Gastroesophageal sphincter (tissue), 3 donors: ENCODE data around the gene GALNT2.

Experiments
- POLR2A ChIP-seq, 2 donors: fragments of 450-650 bp; IDR thresholded peaks; one replicate each; pipeline ENCODE4 v1.6.1; 2017; ENCODE audit warnings: antibody characterized with exemption in 2 of 2, mild to moderate bottlenecking in 2 of 2, moderate library complexity in 1 of 2
- POLR2AphosphoS5 ChIP-seq: sonication (generic); formaldehyde crosslinking; IDR thresholded peaks from one replicate; pipeline ENCODE4 v1.6.1; 2017; ENCODE audit warnings: antibody characterized with exemption
- TF ChIP-seq, protein P1 (sequence below), 4 experiments: fragments of 200-600 bp in 2 of 4; fragments of 450-650 bp in 2 of 4; sonication (generic) in 1 of 4; IDR thresholded peaks; one replicate each; pipeline ENCODE4 v1.5.1; 2017 to 2019; ENCODE audit warnings: antibody characterized with exemption in 4 of 4, mild to moderate bottlenecking in 2 of 4, moderate library complexity in 2 of 4

GRCh38 chr1:230081751-230082150 lies 14.7 kb downstream of the GALNT2 start:
- TF ChIP-seq POLR2A (IDR thresholded peaks at IDR 0.05) (no peak), POLR2AphosphoS5 (no peak)
- TF ChIP-seq, protein P1, sequence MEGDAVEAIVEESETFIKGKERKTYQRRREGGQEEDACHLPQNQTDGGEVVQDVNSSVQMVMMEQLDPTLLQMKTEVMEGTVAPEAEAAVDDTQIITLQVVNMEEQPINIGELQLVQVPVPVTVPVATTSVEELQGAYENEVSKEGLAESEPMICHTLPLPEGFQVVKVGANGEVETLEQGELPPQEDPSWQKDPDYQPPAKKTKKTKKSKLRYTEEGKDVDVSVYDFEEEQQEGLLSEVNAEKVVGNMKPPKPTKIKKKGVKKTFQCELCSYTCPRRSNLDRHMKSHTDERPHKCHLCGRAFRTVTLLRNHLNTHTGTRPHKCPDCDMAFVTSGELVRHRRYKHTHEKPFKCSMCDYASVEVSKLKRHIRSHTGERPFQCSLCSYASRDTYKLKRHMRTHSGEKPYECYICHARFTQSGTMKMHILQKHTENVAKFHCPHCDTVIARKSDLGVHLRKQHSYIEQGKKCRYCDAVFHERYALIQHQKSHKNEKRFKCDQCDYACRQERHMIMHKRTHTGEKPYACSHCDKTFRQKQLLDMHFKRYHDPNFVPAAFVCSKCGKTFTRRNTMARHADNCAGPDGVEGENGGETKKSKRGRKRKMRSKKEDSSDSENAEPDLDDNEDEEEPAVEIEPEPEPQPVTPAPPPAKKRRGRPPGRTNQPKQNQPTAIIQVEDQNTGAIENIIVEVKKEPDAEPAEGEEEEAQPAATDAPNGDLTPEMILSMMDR (IDR thresholded peaks at IDR 0.05) = no peak
